ENCODE measurements around the gene GPC5.
A peak's percentile ranks its signal among the peaks of the same experiment; 100 is the strongest.

GPC5 gene

GRCh38 chr13:92842145-92842544 lies 1443.7 kb downstream of the GPC5 start:
- TF ChIP-seq CTCF (IDR thresholded peaks at IDR 0.05; ENCODE audit: low read depth, low read length), result no peak
- peak; percentile 35 for DNase-seq (ENCODE audit: extremely low read depth, low read depth)

- no peak for TF ChIP-seq CTCF (IDR thresholded peaks at IDR 0.05; ENCODE audit: low read depth, low read length)
- DNase-seq (ENCODE audit: extremely low read depth, low read depth), result peak; percentile 35
Observed at GRCh38 chr13:92843549-92843948, 1445.1 kb downstream of the GPC5 start.

GRCh38 chr13:92849381-92849780 lies 1451.0 kb downstream of the GPC5 start:
- TF ChIP-seq CTCF (IDR thresholded peaks at IDR 0.05; ENCODE audit: low read depth, low read length), result no peak
- DNase-seq (ENCODE audit: extremely low read depth, low read depth), result no peak

- no peak for DNase-seq (ENCODE audit: extremely low read depth, low read depth)
Observed at GRCh38 chr13:92864584-92865284, 1466.3 kb downstream of the GPC5 start.

GRCh38 chr13:92873029-92873428 lies 1474.6 kb downstream of the GPC5 start:
- no peak for TF ChIP-seq CTCF (IDR thresholded peaks at IDR 0.05; ENCODE audit: low read depth, low read length)
- no peak for DNase-seq (ENCODE audit: extremely low read depth, low read depth)

More at GRCh38 chr13:92864584-92865284, 1466.3 kb downstream of the GPC5 start:
- TF ChIP-seq CTCF (IDR thresholded peaks at IDR 0.05; ENCODE audit: low read depth, low read length), result no peak

GRCh38 chr13:92886535-92887077 lies 1488.2 kb downstream of the GPC5 start:
- DNase-seq (ENCODE audit: extremely low read depth, low read depth), result no peak
- TF ChIP-seq CTCF (IDR thresholded peaks at IDR 0.05; ENCODE audit: low read depth, low read length), result no peak

GRCh38 chr13:92894447-92894846 lies 1496.0 kb downstream of the GPC5 start:
- TF ChIP-seq CTCF (IDR thresholded peaks at IDR 0.05; ENCODE audit: low read depth, low read length), result no peak
- no peak for DNase-seq (ENCODE audit: extremely low read depth, low read depth)

Data from AG09319 (cell line).